H9 (cell line): ENCODE results near the gene TMEM106C. TPM values are rescaled to one million over a fixed set of nuclear protein-coding genes. Genes with fewer than 3 reads are reported as not detected.

Source experiments
- DNase-seq: peaks from one replicate; pipeline ENCODE4 v3.0.0-alpha.2; 2017
- H2AFZ ChIP-seq: one replicate; pipeline ENCODE4 v1.6.1; 2013; ENCODE audit warnings: mild to moderate bottlenecking, low read length, control low read depth, moderate library complexity
- H2AK5ac ChIP-seq: 2 replicates; pipeline ENCODE4 v1.6.1; 2013; ENCODE audit warnings: low read length, control low read depth, mixed read lengths; ENCODE audit not compliant: insufficient read length
- H2BK120ac ChIP-seq: one replicate; pipeline ENCODE4 v1.6.1; 2013; ENCODE audit warnings: low read depth, mild to moderate bottlenecking, low read length, control low read depth, inconsistent platforms; ENCODE audit not compliant: poor library complexity, severe bottlenecking
- H2BK12ac ChIP-seq: 2 replicates; pipeline ENCODE4 v1.6.1; 2013; ENCODE audit warnings: low read length, control low read depth, mixed read lengths, low read depth; ENCODE audit not compliant: insufficient read length
- H2BK15ac ChIP-seq: 2 replicates; pipeline ENCODE4 v1.6.1; 2013; ENCODE audit warnings: low read depth, low read length, control low read depth
- H2BK20ac ChIP-seq: one replicate; pipeline ENCODE4 v1.6.1; 2013; ENCODE audit warnings: low read depth, mild to moderate bottlenecking, low read length, control low read depth, inconsistent platforms; ENCODE audit not compliant: poor library complexity, severe bottlenecking
- H2BK5ac ChIP-seq: 2 replicates; pipeline ENCODE4 v1.6.1; 2013; ENCODE audit warnings: low read length, control low read depth, mixed read lengths; ENCODE audit not compliant: insufficient read length
- H3K14ac ChIP-seq: 2 replicates; pipeline ENCODE4 v1.6.1; 2013; ENCODE audit warnings: low read length, control low read depth; ENCODE audit not compliant: insufficient read depth
- H3K18ac ChIP-seq: 2 replicates; pipeline ENCODE4 v1.6.1; 2013; ENCODE audit warnings: low read depth, mild to moderate bottlenecking, mixed read lengths, low read length, control low read depth; ENCODE audit not compliant: insufficient read length
- H3K23ac ChIP-seq: 2 replicates; pipeline ENCODE4 v1.6.1; 2013; ENCODE audit warnings: low read length, control low read depth, mixed read lengths, low read depth; ENCODE audit not compliant: insufficient read length
- H3K23me2 ChIP-seq: 2 replicates; pipeline ENCODE4 v1.6.1; 2013; ENCODE audit warnings: low read depth, mild to moderate bottlenecking, mixed read lengths, low read length, control low read depth; ENCODE audit not compliant: insufficient read length, poor library complexity, severe bottlenecking
- H3K27ac ChIP-seq: 2 replicates; pipeline ENCODE4 v1.5.1; 2013; ENCODE audit warnings: low read length, control low read depth, mixed read lengths, low read depth; ENCODE audit not compliant: insufficient read length
- H3K27me3 ChIP-seq: 2 replicates; pipeline ENCODE4 v1.6.1; 2013; ENCODE audit warnings: low read length, control low read depth, inconsistent platforms; ENCODE audit not compliant: insufficient read depth
- H3K4ac ChIP-seq: 2 replicates; pipeline ENCODE4 v1.6.1; 2013; ENCODE audit warnings: low read depth, mild to moderate bottlenecking, control low read depth, inconsistent platforms, low read length, moderate library complexity
- H3K4me1 ChIP-seq: 2 replicates; pipeline ENCODE4 v1.6.1; 2013; ENCODE audit warnings: low read length, control low read depth, inconsistent platforms; ENCODE audit not compliant: insufficient read depth
- H3K4me2 ChIP-seq: 2 replicates; pipeline ENCODE4 v1.6.1; 2013; ENCODE audit warnings: low read length, control low read depth, mixed read lengths; ENCODE audit not compliant: insufficient read length, insufficient read depth
- H3K56ac ChIP-seq: 2 replicates; pipeline ENCODE4 v1.6.1; 2013; ENCODE audit warnings: low read depth, mild to moderate bottlenecking, mixed read lengths, low read length, control low read depth; ENCODE audit not compliant: insufficient read length
- H3K79me1 ChIP-seq: 2 replicates; pipeline ENCODE4 v1.6.1; 2013; ENCODE audit warnings: low read depth, mild to moderate bottlenecking, moderate library complexity, low read length, control low read depth, inconsistent platforms; ENCODE audit not compliant: insufficient read depth, poor library complexity, severe bottlenecking
- H3K79me2 ChIP-seq: 2 replicates; pipeline ENCODE4 v1.6.1; 2013; ENCODE audit warnings: low read length, control low read depth, inconsistent platforms; ENCODE audit not compliant: insufficient read depth
- H3K9ac ChIP-seq: 2 replicates; pipeline ENCODE4 v1.6.1; 2013; ENCODE audit warnings: low read length, control low read depth, mixed read lengths; ENCODE audit not compliant: insufficient read length; ENCODE audit errors: extremely low read depth
- H3K9me3 ChIP-seq: one replicate; pipeline ENCODE4 v1.6.1; 2013; ENCODE audit warnings: low read depth, low read length, inconsistent platforms; ENCODE audit not compliant: control insufficient read depth
- H3T11ph ChIP-seq: one replicate; pipeline ENCODE4 v1.6.1; 2013; ENCODE audit warnings: mild to moderate bottlenecking, low read length, control low read depth, inconsistent platforms
- H4K20me1 ChIP-seq: one replicate; pipeline ENCODE4 v1.6.1; 2013; ENCODE audit not compliant: control insufficient read depth, insufficient read length, insufficient read depth
- H4K5ac ChIP-seq: 2 replicates; pipeline ENCODE4 v1.6.1; 2013; ENCODE audit warnings: low read depth, mild to moderate bottlenecking, mixed read lengths, low read length, control low read depth; ENCODE audit not compliant: insufficient read length
- H4K8ac ChIP-seq: replicated peaks from 2 replicates; pipeline ENCODE4 v1.6.1; 2013; ENCODE audit warnings: low read length, control low read depth, mixed read lengths, low read depth; ENCODE audit not compliant: insufficient read length
- H4K91ac ChIP-seq: 2 replicates; pipeline ENCODE4 v1.6.1; 2013; ENCODE audit warnings: low read depth, mild to moderate bottlenecking, moderate library complexity, mixed read lengths, low read length, control low read depth; ENCODE audit not compliant: insufficient read length
- H3K27ac Mint-ChIP-seq, 3 experiments: 2 replicates in 2 of 3; 3 replicates in 1 of 3; pipeline ENCODE4 v1.8.0; 2020 to 2021; ENCODE audit warnings: mixed read lengths in 3 of 3, mild to moderate bottlenecking in 1 of 3, moderate library complexity in 1 of 3
- H3K27me3 Mint-ChIP-seq: 2 replicates; pipeline ENCODE4 v1.8.0; 2021; ENCODE audit warnings: low read depth, mild to moderate bottlenecking, moderate library complexity, mixed read lengths
- H3K36me3 Mint-ChIP-seq, 3 experiments: 2 replicates in 2 of 3; 3 replicates in 1 of 3; pipeline ENCODE4 v1.8.0; 2020 to 2021; ENCODE audit warnings: low read depth in 3 of 3, mixed read lengths in 3 of 3; ENCODE audit not compliant: insufficient read depth in 1 of 3
- H3K4me1 Mint-ChIP-seq, 2 experiments: 2 replicates each; pipeline ENCODE4 v1.8.0; 2020; ENCODE audit warnings: mixed read lengths in 2 of 2
- H3K4me3 Mint-ChIP-seq, 2 experiments: 2 replicates in 1 of 2; 3 replicates in 1 of 2; pipeline ENCODE4 v1.8.0; 2020 to 2021; ENCODE audit warnings: mild to moderate bottlenecking in 2 of 2, mixed read lengths in 2 of 2, moderate library complexity in 1 of 2
- H3K9me3 Mint-ChIP-seq, 2 experiments: 2 replicates in 1 of 2; 3 replicates in 1 of 2; pipeline ENCODE4 v1.8.0; 2020; ENCODE audit warnings: mild to moderate bottlenecking in 2 of 2, mixed read lengths in 2 of 2, moderate library complexity in 1 of 2
- CTCF ChIP-seq: fragments of 200-600 bp; sonication (generic); conservative IDR thresholded peaks from 3 replicates; pipeline ENCODE4 v1.8.0; 2021; ENCODE audit warnings: antibody characterized with exemption, mild to moderate bottlenecking
- WGBS: extraction: QIAGEN DNeasy Blood & Tissue Kit; methylation state at CpG from one replicate; pipeline ENCODE4 v1.1.7; 2013; ENCODE audit warnings: missing lambda C conversion rate, low lambda C conversion rate, mixed read lengths; ENCODE audit not compliant: insufficient read length; ENCODE audit errors: extremely low coverage; 5-methylcytosine and 5-hydroxymethylcytosine counted together
- total RNA-seq: library from RNA; stranded (reverse); gene quantifications from 2 replicates; pipeline ENCODE4 v1.2.1, GENCODE V29; 2021

The TMEM106C gene
- total RNA-seq, 1 experiment from 2014 or later: 43.7 TPM

GRCh38 chr12:48008349-48008748, 45.0 kb downstream of the TMEM106C start:
- Histone ChIP-seq H3K79me2 (no peaks in the 10 kb centered on the region), H3K27me3 (peaks cover 82% of the 10 kb centered on the region), H3K27ac (no peak overlapping the region), H3K23ac (no peak overlapping the region), H2BK20ac (no peak overlapping the region), H3K23me2 (peaks cover 17% of the 10 kb centered on the region), H2AFZ (no peak overlapping the region), H4K91ac (no peak overlapping the region), H3K56ac (no peak overlapping the region), H3K18ac (no peak overlapping the region), H3T11ph (no peak overlapping the region), H3K4me2 (no peak overlapping the region), H3K79me1 (no peaks in the 10 kb centered on the region), H2BK5ac (no peak overlapping the region), H4K5ac (no peak overlapping the region), H2BK15ac (no peak overlapping the region), H3K4me1 (peaks cover 3% of the 10 kb centered on the region), H4K8ac (no peak overlapping the region), H3K9me3 (no peaks in the 10 kb centered on the region), H3K4ac (no peak overlapping the region), H3K14ac (no peak overlapping the region), H2BK12ac (no peak overlapping the region), H2BK120ac (no peak overlapping the region), H3K9ac (no peak overlapping the region), H4K20me1 (peaks cover 3% of the 10 kb centered on the region), H2AK5ac (no peak overlapping the region)
- DNase-seq: no peak
- H3K27ac Mint-ChIP-seq: no peak overlapping the region
- WGBS: no CpG with 5 or more reads among the region's 2 CpGs
- H3K4me3 Mint-ChIP-seq: no peak overlapping the region
- peaks cover 99% of the 10 kb centered on the region for H3K27me3 Mint-ChIP-seq
- peaks cover 19 to 20% of the 10 kb centered on the region in 2 experiments for H3K4me1 Mint-ChIP-seq
- TF ChIP-seq CTCF: no peak
- H3K9me3 Mint-ChIP-seq: peaks cover 0 to 2% of the 10 kb centered on the region in 2 experiments; a peak in 3 of 5 replicates
- H3K36me3 Mint-ChIP-seq: no peaks in the 10 kb centered on the region
